ENCODE results near the gene R3HDM2. TPM values are rescaled to one million over a fixed set of nuclear protein-coding genes. Genes with fewer than 3 reads are reported as not detected.

The R3HDM2 gene
- total RNA-seq, 1 experiment from 2014 or later, result 34.7 TPM

DNA sequence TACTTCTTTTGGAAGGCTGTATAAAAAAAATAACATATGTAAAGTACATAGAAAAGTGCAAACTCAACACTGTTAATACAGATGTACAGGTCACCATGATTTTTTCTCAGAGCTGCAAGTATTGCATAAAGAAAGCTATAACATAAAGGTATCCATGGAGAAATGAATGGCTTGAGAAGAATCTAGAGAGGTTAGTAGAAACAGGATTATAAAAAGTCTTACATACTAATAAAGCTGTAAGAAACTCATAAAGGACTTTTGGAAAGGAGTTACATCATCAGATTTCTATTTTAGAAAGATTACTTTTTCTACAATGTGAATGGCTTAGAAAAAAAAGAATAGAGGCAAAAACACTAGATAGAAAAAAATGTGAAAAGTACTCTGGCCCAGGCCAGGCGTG, 46.4 kb downstream of the R3HDM2 start (continued):
- TF ChIP-seq, protein P1, sequence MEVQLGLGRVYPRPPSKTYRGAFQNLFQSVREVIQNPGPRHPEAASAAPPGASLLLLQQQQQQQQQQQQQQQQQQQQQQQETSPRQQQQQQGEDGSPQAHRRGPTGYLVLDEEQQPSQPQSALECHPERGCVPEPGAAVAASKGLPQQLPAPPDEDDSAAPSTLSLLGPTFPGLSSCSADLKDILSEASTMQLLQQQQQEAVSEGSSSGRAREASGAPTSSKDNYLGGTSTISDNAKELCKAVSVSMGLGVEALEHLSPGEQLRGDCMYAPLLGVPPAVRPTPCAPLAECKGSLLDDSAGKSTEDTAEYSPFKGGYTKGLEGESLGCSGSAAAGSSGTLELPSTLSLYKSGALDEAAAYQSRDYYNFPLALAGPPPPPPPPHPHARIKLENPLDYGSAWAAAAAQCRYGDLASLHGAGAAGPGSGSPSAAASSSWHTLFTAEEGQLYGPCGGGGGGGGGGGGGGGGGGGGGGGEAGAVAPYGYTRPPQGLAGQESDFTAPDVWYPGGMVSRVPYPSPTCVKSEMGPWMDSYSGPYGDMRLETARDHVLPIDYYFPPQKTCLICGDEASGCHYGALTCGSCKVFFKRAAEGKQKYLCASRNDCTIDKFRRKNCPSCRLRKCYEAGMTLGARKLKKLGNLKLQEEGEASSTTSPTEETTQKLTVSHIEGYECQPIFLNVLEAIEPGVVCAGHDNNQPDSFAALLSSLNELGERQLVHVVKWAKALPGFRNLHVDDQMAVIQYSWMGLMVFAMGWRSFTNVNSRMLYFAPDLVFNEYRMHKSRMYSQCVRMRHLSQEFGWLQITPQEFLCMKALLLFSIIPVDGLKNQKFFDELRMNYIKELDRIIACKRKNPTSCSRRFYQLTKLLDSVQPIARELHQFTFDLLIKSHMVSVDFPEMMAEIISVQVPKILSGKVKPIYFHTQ (CRISPR knock-in tag; IDR thresholded peaks at IDR 0.05), result no peak
- TF ChIP-seq NFE2L1 (CRISPR knock-in tag; IDR thresholded peaks at IDR 0.05), result no peak
- TF ChIP-seq, protein P2, sequence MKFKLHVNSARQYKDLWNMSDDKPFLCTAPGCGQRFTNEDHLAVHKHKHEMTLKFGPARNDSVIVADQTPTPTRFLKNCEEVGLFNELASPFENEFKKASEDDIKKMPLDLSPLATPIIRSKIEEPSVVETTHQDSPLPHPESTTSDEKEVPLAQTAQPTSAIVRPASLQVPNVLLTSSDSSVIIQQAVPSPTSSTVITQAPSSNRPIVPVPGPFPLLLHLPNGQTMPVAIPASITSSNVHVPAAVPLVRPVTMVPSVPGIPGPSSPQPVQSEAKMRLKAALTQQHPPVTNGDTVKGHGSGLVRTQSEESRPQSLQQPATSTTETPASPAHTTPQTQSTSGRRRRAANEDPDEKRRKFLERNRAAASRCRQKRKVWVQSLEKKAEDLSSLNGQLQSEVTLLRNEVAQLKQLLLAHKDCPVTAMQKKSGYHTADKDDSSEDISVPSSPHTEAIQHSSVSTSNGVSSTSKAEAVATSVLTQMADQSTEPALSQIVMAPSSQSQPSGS (CRISPR knock-in tag; IDR thresholded peaks at IDR 0.05; ENCODE audit: borderline replicate concordance, low read depth), result no peak
- TF ChIP-seq, protein P3, sequence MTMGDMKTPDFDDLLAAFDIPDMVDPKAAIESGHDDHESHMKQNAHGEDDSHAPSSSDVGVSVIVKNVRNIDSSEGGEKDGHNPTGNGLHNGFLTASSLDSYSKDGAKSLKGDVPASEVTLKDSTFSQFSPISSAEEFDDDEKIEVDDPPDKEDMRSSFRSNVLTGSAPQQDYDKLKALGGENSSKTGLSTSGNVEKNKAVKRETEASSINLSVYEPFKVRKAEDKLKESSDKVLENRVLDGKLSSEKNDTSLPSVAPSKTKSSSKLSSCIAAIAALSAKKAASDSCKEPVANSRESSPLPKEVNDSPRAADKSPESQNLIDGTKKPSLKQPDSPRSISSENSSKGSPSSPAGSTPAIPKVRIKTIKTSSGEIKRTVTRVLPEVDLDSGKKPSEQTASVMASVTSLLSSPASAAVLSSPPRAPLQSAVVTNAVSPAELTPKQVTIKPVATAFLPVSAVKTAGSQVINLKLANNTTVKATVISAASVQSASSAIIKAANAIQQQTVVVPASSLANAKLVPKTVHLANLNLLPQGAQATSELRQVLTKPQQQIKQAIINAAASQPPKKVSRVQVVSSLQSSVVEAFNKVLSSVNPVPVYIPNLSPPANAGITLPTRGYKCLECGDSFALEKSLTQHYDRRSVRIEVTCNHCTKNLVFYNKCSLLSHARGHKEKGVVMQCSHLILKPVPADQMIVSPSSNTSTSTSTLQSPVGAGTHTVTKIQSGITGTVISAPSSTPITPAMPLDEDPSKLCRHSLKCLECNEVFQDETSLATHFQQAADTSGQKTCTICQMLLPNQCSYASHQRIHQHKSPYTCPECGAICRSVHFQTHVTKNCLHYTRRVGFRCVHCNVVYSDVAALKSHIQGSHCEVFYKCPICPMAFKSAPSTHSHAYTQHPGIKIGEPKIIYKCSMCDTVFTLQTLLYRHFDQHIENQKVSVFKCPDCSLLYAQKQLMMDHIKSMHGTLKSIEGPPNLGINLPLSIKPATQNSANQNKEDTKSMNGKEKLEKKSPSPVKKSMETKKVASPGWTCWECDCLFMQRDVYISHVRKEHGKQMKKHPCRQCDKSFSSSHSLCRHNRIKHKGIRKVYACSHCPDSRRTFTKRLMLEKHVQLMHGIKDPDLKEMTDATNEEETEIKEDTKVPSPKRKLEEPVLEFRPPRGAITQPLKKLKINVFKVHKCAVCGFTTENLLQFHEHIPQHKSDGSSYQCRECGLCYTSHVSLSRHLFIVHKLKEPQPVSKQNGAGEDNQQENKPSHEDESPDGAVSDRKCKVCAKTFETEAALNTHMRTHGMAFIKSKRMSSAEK (CRISPR knock-in tag; IDR thresholded peaks at IDR 0.05; ENCODE audit: borderline replicate concordance), result no peak
- TF ChIP-seq, protein P4, sequence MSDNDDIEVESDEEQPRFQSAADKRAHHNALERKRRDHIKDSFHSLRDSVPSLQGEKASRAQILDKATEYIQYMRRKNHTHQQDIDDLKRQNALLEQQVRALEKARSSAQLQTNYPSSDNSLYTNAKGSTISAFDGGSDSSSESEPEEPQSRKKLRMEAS (CRISPR knock-in tag; IDR thresholded peaks at IDR 0.05), result no peak
- no peak for TF ChIP-seq NR1H2 (CRISPR knock-in tag; IDR thresholded peaks at IDR 0.05)
- TF ChIP-seq ZNF263 (CRISPR knock-in tag; IDR thresholded peaks at IDR 0.05; ENCODE audit: low read depth), result no peak
- no peak for TF ChIP-seq ZNF219 (CRISPR knock-in tag; IDR thresholded peaks at IDR 0.05; ENCODE audit: borderline replicate concordance)

DNA sequence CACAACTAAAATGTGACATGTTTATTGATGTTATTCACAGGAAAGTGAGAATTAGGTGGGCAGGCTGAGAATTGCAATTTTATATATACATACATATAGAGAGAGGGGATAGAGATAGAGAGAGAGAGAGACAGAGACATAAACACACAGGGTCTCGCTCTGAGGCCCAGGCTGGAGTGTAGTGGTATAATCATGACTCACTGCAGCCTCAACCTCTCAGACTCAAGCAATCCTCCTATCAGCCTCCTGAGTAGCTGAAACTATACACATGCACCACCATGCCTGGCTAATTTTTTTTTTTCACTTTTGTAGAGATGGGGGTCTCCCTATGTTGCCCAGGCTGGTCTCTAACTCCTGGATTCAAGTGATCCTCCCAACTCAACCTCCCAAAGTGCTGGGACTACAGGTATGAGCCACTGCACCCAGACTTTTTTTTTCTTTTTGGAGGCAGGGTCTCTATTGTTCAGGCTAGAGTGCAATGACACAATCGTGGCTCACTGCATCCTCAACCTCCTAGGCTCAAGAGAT, 49.1 kb downstream of the R3HDM2 start:
- TF ChIP-seq TCF7 (CRISPR knock-in tag; IDR thresholded peaks at IDR 0.05; ENCODE audit: low read depth), result no peak
- no peak for TF ChIP-seq HMGA2 (CRISPR knock-in tag; IDR thresholded peaks at IDR 0.05)
- no peak for TF ChIP-seq NR1H2 (CRISPR knock-in tag; IDR thresholded peaks at IDR 0.05)
- TF ChIP-seq, protein P5, sequence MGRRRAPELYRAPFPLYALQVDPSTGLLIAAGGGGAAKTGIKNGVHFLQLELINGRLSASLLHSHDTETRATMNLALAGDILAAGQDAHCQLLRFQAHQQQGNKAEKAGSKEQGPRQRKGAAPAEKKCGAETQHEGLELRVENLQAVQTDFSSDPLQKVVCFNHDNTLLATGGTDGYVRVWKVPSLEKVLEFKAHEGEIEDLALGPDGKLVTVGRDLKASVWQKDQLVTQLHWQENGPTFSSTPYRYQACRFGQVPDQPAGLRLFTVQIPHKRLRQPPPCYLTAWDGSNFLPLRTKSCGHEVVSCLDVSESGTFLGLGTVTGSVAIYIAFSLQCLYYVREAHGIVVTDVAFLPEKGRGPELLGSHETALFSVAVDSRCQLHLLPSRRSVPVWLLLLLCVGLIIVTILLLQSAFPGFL (CRISPR knock-in tag; IDR thresholded peaks at IDR 0.05; ENCODE audit: borderline replicate concordance), result no peak
- no peak for TF ChIP-seq OVOL2 (CRISPR knock-in tag; IDR thresholded peaks at IDR 0.05; ENCODE audit: borderline replicate concordance)
- TF ChIP-seq KAT7 (CRISPR knock-in tag; IDR thresholded peaks at IDR 0.05; ENCODE audit: borderline replicate concordance), result no peak
- no peak for TF ChIP-seq TEAD1 (CRISPR knock-in tag; IDR thresholded peaks at IDR 0.05)
- no peak for TF ChIP-seq NFYB (CRISPR knock-in tag; conservative IDR thresholded peaks at IDR 0.05; ENCODE audit: low read depth)
- TF ChIP-seq FOXP1 (CRISPR knock-in tag; IDR thresholded peaks at IDR 0.05; ENCODE audit: borderline replicate concordance), result no peak
- no peak for TF ChIP-seq ESRRA (CRISPR knock-in tag; IDR thresholded peaks at IDR 0.05; ENCODE audit: borderline replicate concordance)
- TF ChIP-seq, protein P6, sequence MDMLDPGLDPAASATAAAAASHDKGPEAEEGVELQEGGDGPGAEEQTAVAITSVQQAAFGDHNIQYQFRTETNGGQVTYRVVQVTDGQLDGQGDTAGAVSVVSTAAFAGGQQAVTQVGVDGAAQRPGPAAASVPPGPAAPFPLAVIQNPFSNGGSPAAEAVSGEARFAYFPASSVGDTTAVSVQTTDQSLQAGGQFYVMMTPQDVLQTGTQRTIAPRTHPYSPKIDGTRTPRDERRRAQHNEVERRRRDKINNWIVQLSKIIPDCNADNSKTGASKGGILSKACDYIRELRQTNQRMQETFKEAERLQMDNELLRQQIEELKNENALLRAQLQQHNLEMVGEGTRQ (CRISPR knock-in tag; IDR thresholded peaks at IDR 0.05), result no peak
- Mint-ChIP-seq H3K9me3 (no peaks in the 10 kb centered on the region), H3K36me3 (peaks cover 10% of the 10 kb centered on the region), H3K4me1 (peaks cover 4% of the 10 kb centered on the region), H3K27me3 (ENCODE audit: low read depth) (no peaks in the 10 kb centered on the region), H3K4me3 (no peak overlapping the region), H3K27ac (no peak overlapping the region)
- POLR2A ChIA-PET, result interaction anchor here (0.6 kb wide), 1 partner anchor 29 kb away, joined by 3 read pairs; no protein-coding TSS in a partner anchor
- ATAC-seq (no peak), DNase-seq (ENCODE audit: low spot score) (no peak)
- CTCF ChIA-PET, result no interaction called here

Data from WTC11 (cell line).